HCT116 (cell line): ENCODE measurements around the gene PTPRA. TPM values are rescaled to one million over a fixed set of nuclear protein-coding genes. Genes with fewer than 3 reads are reported as not detected.

Experiments
- ATAC-seq: fragments of 200-7000 bp; cut with Tn5 transposase; 2 replicates; pipeline ENCODE4 v1.9.1; 2020; ENCODE audit warnings: mild to moderate bottlenecking, moderate library complexity
- BruUV-seq: library from RNA; stranded (reverse); fragments of 400-500 nt; replicated peaks from 2 replicates; lab custom pipeline; 2021; lab: Mats Ljungman, UMichigan
- CTCF ChIA-PET: fragments of 300-600 bp; sonication (Branson Sonifier 250); formaldehyde crosslinking; loops from one replicate; lab custom pipeline; 2021; ENCODE audit warnings: antibody characterized with exemption; lab: Charles Lee
- POLR2A ChIA-PET: fragments of 300-600, 350-600 bp; sonication (Branson Sonifier 250); formaldehyde crosslinking; loops from one replicate; lab custom pipeline; 2021; ENCODE audit warnings: antibody characterized with exemption; lab: Charles Lee
- RAD21 ChIA-PET, 2 experiments: fragments of 300-600 bp; sonication (Branson Sonifier 250); formaldehyde crosslinking; loops; one replicate each; lab custom pipeline; 2023; ENCODE audit warnings: low total read pairs in 2 of 2; ENCODE audit not compliant: uncharacterized antibody in 2 of 2, unreplicated experiment in 2 of 2, low non-redundant PET in 1 of 2; lab: Charles Lee
- DNase-seq: peaks from one replicate; pipeline ENCODE4 v3.0.0-alpha.2; 2010; ENCODE audit warnings: low read depth, low spot score
- H2AFZ ChIP-seq: fragments of 200-600 bp; shearing (Covaris generic), sonication (generic); 2 replicates; pipeline ENCODE4 v1.6.1; 2017; ENCODE audit warnings: low read depth, mixed run types, mixed read lengths, antibody characterized with exemption, low read length; ENCODE audit not compliant: poor library complexity, severe bottlenecking
- H3K27ac ChIP-seq: 2 replicates; pipeline ENCODE4 v1.5.1; 2012; ENCODE audit warnings: low read depth, low read length
- H3K27me3 ChIP-seq: fragments of 200-600 bp; sonication (generic); 2 replicates; pipeline ENCODE4 v1.6.1; 2016; ENCODE audit warnings: mixed run types, low read length, mixed read lengths; ENCODE audit not compliant: insufficient read depth
- H3K36me3 ChIP-seq, 2 experiments: fragments of 200-500 bp in 1 of 2; fragments of 200-600 bp in 1 of 2; sonication (Bioruptor generic) in 1 of 2; sonication (generic) in 1 of 2; 2 replicates each; pipeline versions ENCODE4 v1.5.1 to v1.6.1; 2014 to 2016; ENCODE audit warnings: low read length in 2 of 2, inconsistent platforms in 1 of 2, mixed read lengths in 1 of 2, mixed run types in 1 of 2; ENCODE audit not compliant: insufficient read depth in 2 of 2, control insufficient read depth in 1 of 2
- H3K4me1 ChIP-seq, 2 experiments: fragments of 200-600 bp in 1 of 2; sonication (generic) in 1 of 2; 2 replicates each; pipeline versions ENCODE4 v1.5.1 to v1.6.1; 2012 to 2017; ENCODE audit warnings: low read length in 2 of 2, inconsistent platforms in 1 of 2, mild to moderate bottlenecking in 1 of 2, mixed read lengths in 1 of 2, mixed run types in 1 of 2, moderate library complexity in 1 of 2; ENCODE audit not compliant: insufficient read depth in 2 of 2, control insufficient read depth in 1 of 2
- H3K4me2 ChIP-seq: fragments of 200-600 bp; sonication (generic); 2 replicates; pipeline ENCODE4 v1.6.1; 2017; ENCODE audit warnings: mixed run types, low read length, mixed read lengths
- H3K4me3 ChIP-seq, 2 experiments: fragments of 200-600 bp in 1 of 2; sonication (generic) in 1 of 2; replicated peaks in 1 of 2; 2 replicates each; pipeline ENCODE4 v1.5.1; 2011 to 2016; ENCODE audit warnings: low read length in 2 of 2, control low read depth in 1 of 2, low read depth in 1 of 2, mild to moderate bottlenecking in 1 of 2, mixed read lengths in 1 of 2, mixed run types in 1 of 2
- H3K79me2 ChIP-seq: fragments of 200-600 bp; sonication (generic); 2 replicates; pipeline ENCODE4 v1.6.1; 2017; ENCODE audit warnings: mild to moderate bottlenecking, mixed run types, low read length, moderate library complexity, mixed read lengths; ENCODE audit not compliant: insufficient read depth
- H3K9ac ChIP-seq: fragments of 200-600 bp; sonication (generic); 2 replicates; pipeline ENCODE4 v1.6.1; 2016; ENCODE audit warnings: low read length, mixed read lengths
- H3K9me2 ChIP-seq: fragments of 200-600 bp; sonication (generic), shearing (Covaris generic); 2 replicates; pipeline ENCODE4 v1.6.1; 2017; ENCODE audit warnings: mixed run types, mild to moderate bottlenecking, moderate library complexity; ENCODE audit not compliant: insufficient read depth
- H3K9me3 ChIP-seq, 2 experiments: fragments of 200-500 bp in 1 of 2; fragments of 200-600 bp in 1 of 2; sonication (Bioruptor generic) in 1 of 2; sonication (generic) in 1 of 2; 2 replicates each; pipeline ENCODE4 v1.6.1; 2014 to 2017; ENCODE audit warnings: low read length in 2 of 2, mixed read lengths in 2 of 2, inconsistent platforms in 1 of 2, low read depth in 1 of 2, mild to moderate bottlenecking in 1 of 2, mixed run types in 1 of 2, moderate library complexity in 1 of 2; ENCODE audit not compliant: control insufficient read depth in 1 of 2, insufficient read depth in 1 of 2
- H4K20me1 ChIP-seq: fragments of 200-600 bp; sonication (generic), shearing (Covaris generic); 2 replicates; pipeline ENCODE4 v1.6.1; 2017; ENCODE audit warnings: mixed run types, mild to moderate bottlenecking, moderate library complexity; ENCODE audit not compliant: insufficient read depth
- CEBPB ChIP-seq: IDR thresholded peaks from 2 replicates; pipeline ENCODE4 v1.6.1; 2012; ENCODE audit warnings: low read depth
- EGR1 ChIP-seq: IDR thresholded peaks from 2 replicates; pipeline ENCODE4 v1.6.1; 2012; ENCODE audit warnings: low read depth
- EZH2 ChIP-seq: fragments of 200-600 bp; sonication (generic); IDR thresholded peaks from 2 replicates; pipeline ENCODE4 v1.6.1; 2017; ENCODE audit warnings: antibody characterized with exemption, mixed run types
- REST ChIP-seq: IDR thresholded peaks from 2 replicates; pipeline ENCODE4 v1.6.1; 2012; ENCODE audit warnings: low read depth
- SP1 ChIP-seq: IDR thresholded peaks from 2 replicates; pipeline ENCODE4 v1.6.1; 2012; ENCODE audit warnings: low read depth
- YY1 ChIP-seq: IDR thresholded peaks from 2 replicates; pipeline ENCODE4 v1.6.1; 2011; ENCODE audit warnings: low read length, low read depth, moderate library complexity, mild to moderate bottlenecking; ENCODE audit not compliant: insufficient replicate concordance; ENCODE audit errors: extremely low read depth
- ZFX ChIP-seq: fragments of 450-650 bp; IDR thresholded peaks from 2 replicates; pipeline ENCODE4 v1.6.1; 2017
- ZNF274 ChIP-seq: fragments of 200-500 bp; sonication (Bioruptor generic); IDR thresholded peaks from 2 replicates; pipeline ENCODE4 v1.6.1; 2014; ENCODE audit warnings: mild to moderate bottlenecking, low read depth, low read length, inconsistent platforms
- intact Hi-C: fragments of 100-400 bp; cut with micrococcal nuclease; formaldehyde crosslinking; loops from 2 replicates; pipeline ENCODE4 v1.10.0; 2022
- total RNA-seq: library from RNA; stranded (reverse); gene quantifications from one replicate; pipeline ENCODE4 v1.2.1, GENCODE V29; 2021; ENCODE audit not compliant: unreplicated experiment

PTPRA gene
- total RNA-seq, 1 experiment from 2014 or later: 44.6 TPM

GRCh38 chr20:2840138-2840966 lies 32.9 kb upstream of the PTPRA start, which contains the start of the genes PCED1A and VPS16 (continued):
- TF ChIP-seq ZNF274 (no peak), SP1 (no peak), CEBPB (no peak), EGR1 (0 out of 2 replicates have a peak, but pooled peaks have one; percentile 24)

- Histone ChIP-seq H3K4me2 (peak overlapping the region; percentile 98), H3K9me3 (no peaks in the 10 kb centered on the region), H3K4me1 (peaks cover 13 to 20% of the 10 kb centered on the region in 2 experiments; a peak in 3 of 4 replicates), H3K36me3 (no peaks in the 10 kb centered on the region), H2AFZ (peak overlapping the region; percentile 45), H3K27me3 (no peaks in the 10 kb centered on the region), H3K9ac (peak overlapping the region; percentile 81), H3K4me3 (peak overlapping the region; percentile 73 to 96), H3K79me2 (peaks cover 12% of the 10 kb centered on the region), H3K9me2 (no peaks in the 10 kb centered on the region), H3K27ac (peak overlapping the region; percentile 97), H4K20me1 (no peaks in the 10 kb centered on the region)
- RAD21 ChIA-PET: no interaction called here
- CTCF ChIA-PET: interaction anchor here (0.9 to 1.1 kb wide), 2 partner anchors 88 to 160 kb away, joined by 3 to 4 read pairs; no protein-coding TSS in a partner anchor
- TSS peak; percentile 72 for BruUV-seq
- POLR2A ChIA-PET: no interaction called here
- ATAC-seq (peak; percentile 71), DNase-seq (no peak)
- no peak for TF ChIP-seq CEBPB
- no peak for TF ChIP-seq EZH2
- no peak for TF ChIP-seq ZFX
- TF ChIP-seq YY1: no peak
- TF ChIP-seq REST: no peak
- intact Hi-C loops: no loop called here
These were observed 32.2 kb upstream of the PTPRA start for GRCh38 chr20:2840967-2841531.
